ENCODE data around the gene HNRNPD.
"Not testable (repeated sequence)": the region's sequence is repeated elsewhere in the genome, so short reads cannot be mapped to it uniquely, and the experiment has no call there.

Gene HNRNPD

DNA sequence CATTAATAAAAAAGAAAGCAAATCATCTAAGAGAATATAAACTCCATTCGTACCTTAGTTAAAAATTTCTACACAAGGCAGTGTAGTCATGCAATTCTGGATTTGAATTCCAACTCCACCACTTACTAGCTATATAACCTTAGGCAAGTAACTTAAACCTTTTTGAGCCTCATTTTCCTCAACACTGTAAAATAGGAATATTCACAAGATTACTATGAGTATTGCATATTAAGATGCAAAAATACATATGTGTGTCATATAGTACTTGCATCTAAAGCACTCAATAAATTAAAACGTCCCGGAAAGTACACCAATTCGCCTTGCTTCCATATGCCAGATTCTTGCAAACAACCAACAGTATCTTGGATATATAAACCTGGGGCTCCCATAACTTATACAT, 42.0 kb downstream of the HNRNPD start:
- DNase-seq, result no peak
- in situ Hi-C loops (cut with HindIII; ENCODE audit: low pct_ligation_motif_present, low pct_unique_long_range_greater_than_20kb, low sequenced_read_pairs), result no loop called here

DNA sequence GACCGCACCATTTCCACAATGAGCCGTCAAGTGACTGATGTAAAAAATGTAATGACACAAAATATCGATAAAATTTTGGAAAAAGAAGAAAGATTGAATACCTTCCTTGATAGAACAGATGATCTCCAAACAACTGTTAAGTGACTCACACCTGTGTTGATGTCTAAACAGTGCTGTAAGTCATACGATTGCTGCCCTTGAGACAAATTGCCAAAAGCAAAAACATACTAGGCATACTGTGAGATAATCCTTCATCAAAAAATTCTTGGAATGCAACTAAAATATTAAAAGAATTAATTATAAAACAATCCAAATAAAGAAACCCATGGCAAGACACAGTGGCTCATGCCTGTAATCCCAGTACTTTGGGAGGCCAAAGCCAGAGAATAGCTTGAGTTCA, 53.4 kb downstream of the HNRNPD start:
- no peak for DNase-seq
- in situ Hi-C loops (cut with HindIII; ENCODE audit: low pct_ligation_motif_present, low pct_unique_long_range_greater_than_20kb, low sequenced_read_pairs), result no loop called here

DNA sequence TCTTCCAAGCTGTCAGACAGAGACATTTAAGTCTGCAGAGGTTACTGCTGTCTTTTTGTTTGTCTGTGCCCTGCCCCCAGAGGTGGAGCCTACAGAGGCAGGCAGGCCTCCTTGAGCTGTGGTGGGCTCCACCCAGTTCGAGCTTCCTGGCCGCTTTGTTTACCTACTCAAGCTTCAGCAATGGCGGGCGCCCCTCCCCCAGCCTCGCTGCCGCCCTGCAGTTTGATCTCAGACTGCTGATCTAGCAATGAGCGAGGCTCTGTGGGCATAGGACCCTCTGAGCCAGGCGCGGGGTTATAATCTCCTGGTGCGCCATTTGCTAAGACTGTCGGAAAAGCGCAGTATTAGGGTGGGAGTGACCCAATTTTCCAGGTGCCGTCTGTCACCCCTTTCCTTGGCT, 70.7 kb downstream of the HNRNPD start:
- in situ Hi-C loops (cut with HindIII; ENCODE audit: low pct_ligation_motif_present, low pct_unique_long_range_greater_than_20kb, low sequenced_read_pairs), result not testable (repeated sequence)

More for the DNA sequence above, 70.7 kb downstream of the HNRNPD start:
- DNase-seq, result not testable (repeated sequence)
